D721Med (cell line): ENCODE measurements around the gene PNKP.

Experiments used
- DNase-seq: peaks from one replicate; pipeline ENCODE4 v3.0.0; 2011; ENCODE audit warnings: low spot score; ENCODE audit not compliant: insufficient read length
- FAIRE-seq: peaks from 2 replicates; lab custom pipeline; 2011; peaks lifted over from hg19 to GRCh38; lab: Jason Lieb, UNC
- TF ChIP-seq, protein P1 (sequence below): IDR thresholded peaks from 2 replicates; pipeline ENCODE4 v1.5.1; 2012; ENCODE audit warnings: mild to moderate bottlenecking, control low read depth; ENCODE audit not compliant: insufficient read depth; ENCODE audit errors: missing control alignments

PNKP gene

GRCh38 chr19:49878744-49879070 is 11.3 kb upstream of the PNKP start:
- DNase-seq (no peak), FAIRE-seq (no peak)
- TF ChIP-seq, protein P1, sequence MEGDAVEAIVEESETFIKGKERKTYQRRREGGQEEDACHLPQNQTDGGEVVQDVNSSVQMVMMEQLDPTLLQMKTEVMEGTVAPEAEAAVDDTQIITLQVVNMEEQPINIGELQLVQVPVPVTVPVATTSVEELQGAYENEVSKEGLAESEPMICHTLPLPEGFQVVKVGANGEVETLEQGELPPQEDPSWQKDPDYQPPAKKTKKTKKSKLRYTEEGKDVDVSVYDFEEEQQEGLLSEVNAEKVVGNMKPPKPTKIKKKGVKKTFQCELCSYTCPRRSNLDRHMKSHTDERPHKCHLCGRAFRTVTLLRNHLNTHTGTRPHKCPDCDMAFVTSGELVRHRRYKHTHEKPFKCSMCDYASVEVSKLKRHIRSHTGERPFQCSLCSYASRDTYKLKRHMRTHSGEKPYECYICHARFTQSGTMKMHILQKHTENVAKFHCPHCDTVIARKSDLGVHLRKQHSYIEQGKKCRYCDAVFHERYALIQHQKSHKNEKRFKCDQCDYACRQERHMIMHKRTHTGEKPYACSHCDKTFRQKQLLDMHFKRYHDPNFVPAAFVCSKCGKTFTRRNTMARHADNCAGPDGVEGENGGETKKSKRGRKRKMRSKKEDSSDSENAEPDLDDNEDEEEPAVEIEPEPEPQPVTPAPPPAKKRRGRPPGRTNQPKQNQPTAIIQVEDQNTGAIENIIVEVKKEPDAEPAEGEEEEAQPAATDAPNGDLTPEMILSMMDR = no peak

GRCh38 chr19:49877879-49878743 is 10.7 kb upstream of the PNKP start:
- TF ChIP-seq, protein P1 = no peak
- DNase-seq (peak; percentile 98), FAIRE-seq (no peak)

- FAIRE-seq = peak; percentile 72
- TF ChIP-seq, protein P1 = no peak
- peak; percentile 90 for DNase-seq
Measured at GRCh38 chr19:49877020-49877878, 9.9 kb upstream of the PNKP start, which contains the start of the genes AKT1S1 and TBC1D17. Gene AKT1S1, minus strand, starts transcription at chr19:49877355. Its CDS starts 4,060 bp downstream, at chr19:49873295. Gene TBC1D17, plus strand, starts transcription at chr19:49877702. Its CDS starts 22 bp downstream, at chr19:49877724.

- FAIRE-seq (no peak), DNase-seq (no peak)
- TF ChIP-seq, protein P1 = no peak
Measured at GRCh38 chr19:49876422-49877019, 9.1 kb upstream of the PNKP start.

- FAIRE-seq (no peak), DNase-seq (no peak)
- TF ChIP-seq, protein P1 = no peak
Measured at GRCh38 chr19:49875857-49876421, 8.6 kb upstream of the PNKP start.

GRCh38 chr19:49875177-49875576 is 7.8 kb upstream of the PNKP start:
- TF ChIP-seq, protein P1 = no peak
- DNase-seq = no peak
- FAIRE-seq = no peak
